K562 (cell line): ENCODE measurements around the gene HDGFL2. TPM values are rescaled to one million over a fixed set of nuclear protein-coding genes. Genes with fewer than 3 reads are reported as not detected.
A peak's percentile ranks its signal among the peaks of the same experiment; 100 is the strongest.

Source experiments
- BCOR ChIP-seq: fragments of 450-650 bp; IDR thresholded peaks from 2 replicates; pipeline ENCODE4 v1.6.1; 2016
- CREB1 ChIP-seq, 2 experiments: sonication (generic) in 1 of 2; formaldehyde crosslinking in 1 of 2; IDR thresholded peaks; 2 replicates each; pipeline versions ENCODE4 v1.6.1 to v1.8.0; 2012 to 2022; ENCODE audit warnings: inconsistent platforms in 1 of 2, mild to moderate bottlenecking in 1 of 2, missing genetic modification reagents in 1 of 2, moderate library complexity in 1 of 2
- ETV6 ChIP-seq, 3 experiments: fragments of 150-350 bp in 1 of 3; sonication (generic) in 1 of 3; formaldehyde crosslinking in 1 of 3; IDR thresholded peaks; 2 replicates each; pipeline versions ENCODE4 v1.6.1 to v1.8.0; 2014 to 2022; ENCODE audit warnings: borderline replicate concordance in 2 of 3, low read depth in 2 of 3, antibody characterized with exemption in 1 of 3, low read length in 1 of 3, mild to moderate bottlenecking in 1 of 3, missing genetic modification reagents in 1 of 3
- FIP1L1 ChIP-seq: fragments of 200-400 bp; formaldehyde crosslinking; IDR thresholded peaks from 2 replicates; pipeline ENCODE4 v1.6.1; 2018; ENCODE audit warnings: mild to moderate bottlenecking, low read depth, low read length; ENCODE audit not compliant: poor library complexity, severe bottlenecking
- KLF16 ChIP-seq: IDR thresholded peaks from 2 replicates; pipeline ENCODE4 v1.6.1; 2016; ENCODE audit warnings: antibody characterized with exemption
- MTA3 ChIP-seq: fragments of 450-650 bp; formaldehyde crosslinking; IDR thresholded peaks from 2 replicates; pipeline ENCODE4 v1.6.1; 2017; ENCODE audit warnings: mild to moderate bottlenecking, borderline replicate concordance
- NCOA1 ChIP-seq: fragments of 450-650 bp; IDR thresholded peaks from 2 replicates; pipeline ENCODE4 v1.6.1; 2016; ENCODE audit warnings: low read depth
- NEUROD1 ChIP-seq: fragments of 150-350 bp; IDR thresholded peaks from 2 replicates; pipeline ENCODE4 v1.6.1; 2014; ENCODE audit warnings: borderline replicate concordance, low read length, low read depth; ENCODE audit not compliant: partially characterized antibody
- PCBP1 ChIP-seq: fragments of 200-400 bp; formaldehyde crosslinking; IDR thresholded peaks from 2 replicates; pipeline ENCODE4 v1.6.1; 2018; ENCODE audit warnings: mild to moderate bottlenecking, low read depth, low read length; ENCODE audit not compliant: poor library complexity, severe bottlenecking
- POLR2A ChIP-seq: fragments of 450-650 bp; conservative IDR thresholded peaks from 2 replicates; pipeline ENCODE4 v1.6.1; 2016
- SUPT5H ChIP-seq: fragments of 450-650 bp; IDR thresholded peaks from 2 replicates; pipeline ENCODE4 v1.6.1; 2016
- polyA plus RNA-seq, 8 experiments: library from polyadenylated mRNA; depleted of rRNA in 4 of 8; stranded (reverse) in 5 of 8; unstranded in 3 of 8; fragments of >200 nt; fragmentation: Nextera tagmentation in 2 of 8; fragmentation: Illumina TruSeq in 1 of 8; extraction: Ambion mirVana in 2 of 8; extraction: Trizol in 1 of 8; gene quantifications; 2 replicates each; pipeline versions ENCODE4 v1.2.1 to v1.2.3, GENCODE V29; 2011 to 2014; ENCODE audit warnings: inconsistent platforms in 1 of 8, missing spikeins in 1 of 8
- total RNA-seq, 7 experiments: library from RNA; depleted of rRNA in 6 of 7; stranded (reverse); fragments of >200 nt in 6 of 7; fragmentation: Illumina TruSeq in 2 of 7; extraction: Trizol in 2 of 7; gene quantifications; 2 replicates each; pipeline versions ENCODE4 v1.2.1 to v1.2.3, GENCODE V29; 2011 to 2021; ENCODE audit warnings: low replicate concordance in 1 of 7
- TF ChIP-seq, protein P1 (sequence below): fragments of 200-800 bp; sonication (Bioruptor generic); IDR thresholded peaks from 2 replicates; pipeline ENCODE4 v1.6.1; 2017; ENCODE audit warnings: missing genetic modification characterization, missing compliant biosample characterization
- TF ChIP-seq, protein P2 (sequence below): sonication (generic); formaldehyde crosslinking; IDR thresholded peaks from 2 replicates; pipeline ENCODE4 v1.9.0; 2022; ENCODE audit warnings: mild to moderate bottlenecking, missing genetic modification reagents
- TF ChIP-seq, protein P3 (sequence below): fragments of 250-450 bp; sonication (Bioruptor Pico); IDR thresholded peaks from 2 replicates; pipeline ENCODE4 v1.8.0; 2022; ENCODE audit warnings: inconsistent platforms

HDGFL2 gene
- total and polyA plus RNA-seq, 9 of the 15 experiments (the other 6 are each of a cell fraction or from before 2014, with no cell fraction given) = 0.13 to 61.7 (median 16.0) TPM

DNA sequence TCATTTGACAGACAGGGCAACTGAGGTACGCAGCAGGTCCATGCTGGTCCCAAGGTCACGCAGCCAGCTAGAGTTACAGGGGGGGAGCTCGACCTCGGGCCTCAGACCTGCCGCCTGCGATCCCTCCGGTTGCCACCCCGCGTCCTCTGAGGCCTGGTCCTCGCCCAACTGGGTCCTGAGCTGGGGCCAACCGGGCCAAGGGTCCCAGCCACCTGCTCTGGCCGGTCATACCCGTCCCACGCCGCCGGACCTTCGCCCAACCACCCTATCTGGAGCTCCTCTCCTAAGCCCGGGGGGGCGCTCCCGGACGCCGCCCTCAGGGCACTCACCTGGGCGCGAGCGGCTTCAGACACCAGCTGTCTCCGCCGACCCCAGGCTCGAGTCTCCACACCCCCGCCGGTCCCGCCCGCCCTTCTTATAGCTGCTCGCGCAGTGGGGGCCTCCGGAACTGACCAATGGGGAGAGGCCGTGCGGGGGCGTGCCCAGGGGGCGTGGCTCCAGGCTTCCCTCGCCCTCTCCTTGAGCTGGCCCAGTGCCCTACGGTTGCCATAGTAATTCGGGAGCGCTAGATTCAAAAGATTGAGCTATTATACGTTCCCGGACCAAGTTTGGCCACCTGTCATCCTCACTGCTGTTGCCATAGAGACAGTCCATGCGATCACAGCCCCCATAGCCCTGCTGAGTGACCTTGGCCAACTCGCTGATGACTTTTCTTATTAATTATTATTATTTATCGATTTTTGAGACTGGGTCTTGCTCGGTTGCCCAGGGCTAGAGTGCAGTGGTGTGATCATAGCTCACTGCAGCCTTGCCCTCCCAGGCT, 63.0 kb downstream of the HDGFL2 start, which contains the start of gene PLIN5 (continued):
- TF ChIP-seq SUPT5H = peak; percentile 44; the same call in 1 of the 2 replicates
- peak; percentile 40 for TF ChIP-seq FIP1L1
- TF ChIP-seq, protein P1, sequence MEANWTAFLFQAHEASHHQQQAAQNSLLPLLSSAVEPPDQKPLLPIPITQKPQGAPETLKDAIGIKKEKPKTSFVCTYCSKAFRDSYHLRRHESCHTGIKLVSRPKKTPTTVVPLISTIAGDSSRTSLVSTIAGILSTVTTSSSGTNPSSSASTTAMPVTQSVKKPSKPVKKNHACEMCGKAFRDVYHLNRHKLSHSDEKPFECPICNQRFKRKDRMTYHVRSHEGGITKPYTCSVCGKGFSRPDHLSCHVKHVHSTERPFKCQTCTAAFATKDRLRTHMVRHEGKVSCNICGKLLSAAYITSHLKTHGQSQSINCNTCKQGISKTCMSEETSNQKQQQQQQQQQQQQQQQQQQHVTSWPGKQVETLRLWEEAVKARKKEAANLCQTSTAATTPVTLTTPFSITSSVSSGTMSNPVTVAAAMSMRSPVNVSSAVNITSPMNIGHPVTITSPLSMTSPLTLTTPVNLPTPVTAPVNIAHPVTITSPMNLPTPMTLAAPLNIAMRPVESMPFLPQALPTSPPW (CRISPR knock-in tag) = peak; percentile 82
- TF ChIP-seq NEUROD1 = peak; percentile 26
- TF ChIP-seq BCOR = 0 out of 2 replicates have a peak, but pooled peaks have one; percentile 49
- TF ChIP-seq ETV6 (IDR thresholded peaks at IDR 0.05; ENCODE audit: borderline replicate concordance in 1 of 2, low read depth in 2 of 2, low read length in 1 of 2) = no peak
- no peak for TF ChIP-seq ETV6 (CRISPR knock-in tag; IDR thresholded peaks at IDR 0.05; ENCODE audit: borderline replicate concordance)
- TF ChIP-seq KLF16 = 0 out of 2 replicates have a peak, but pooled peaks have one; percentile 7
- TF ChIP-seq, protein P2, sequence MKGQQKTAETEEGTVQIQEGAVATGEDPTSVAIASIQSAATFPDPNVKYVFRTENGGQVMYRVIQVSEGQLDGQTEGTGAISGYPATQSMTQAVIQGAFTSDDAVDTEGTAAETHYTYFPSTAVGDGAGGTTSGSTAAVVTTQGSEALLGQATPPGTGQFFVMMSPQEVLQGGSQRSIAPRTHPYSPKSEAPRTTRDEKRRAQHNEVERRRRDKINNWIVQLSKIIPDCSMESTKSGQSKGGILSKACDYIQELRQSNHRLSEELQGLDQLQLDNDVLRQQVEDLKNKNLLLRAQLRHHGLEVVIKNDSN (CRISPR knock-in tag) = peak; percentile 34; the same call in 1 of the 2 replicates
- TF ChIP-seq, protein P3, sequence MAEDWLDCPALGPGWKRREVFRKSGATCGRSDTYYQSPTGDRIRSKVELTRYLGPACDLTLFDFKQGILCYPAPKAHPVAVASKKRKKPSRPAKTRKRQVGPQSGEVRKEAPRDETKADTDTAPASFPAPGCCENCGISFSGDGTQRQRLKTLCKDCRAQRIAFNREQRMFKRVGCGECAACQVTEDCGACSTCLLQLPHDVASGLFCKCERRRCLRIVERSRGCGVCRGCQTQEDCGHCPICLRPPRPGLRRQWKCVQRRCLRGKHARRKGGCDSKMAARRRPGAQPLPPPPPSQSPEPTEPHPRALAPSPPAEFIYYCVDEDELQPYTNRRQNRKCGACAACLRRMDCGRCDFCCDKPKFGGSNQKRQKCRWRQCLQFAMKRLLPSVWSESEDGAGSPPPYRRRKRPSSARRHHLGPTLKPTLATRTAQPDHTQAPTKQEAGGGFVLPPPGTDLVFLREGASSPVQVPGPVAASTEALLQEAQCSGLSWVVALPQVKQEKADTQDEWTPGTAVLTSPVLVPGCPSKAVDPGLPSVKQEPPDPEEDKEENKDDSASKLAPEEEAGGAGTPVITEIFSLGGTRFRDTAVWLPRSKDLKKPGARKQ (CRISPR knock-in tag) = peak; percentile 17; the same call in 1 of the 2 replicates
- TF ChIP-seq PCBP1 = peak; percentile 55
- peak; percentile 80 for TF ChIP-seq MTA3
- TF ChIP-seq POLR2A = peak; percentile 64
- no peak for TF ChIP-seq CREB1 (IDR thresholded peaks at IDR 0.05)
- no peak for TF ChIP-seq CREB1 (CRISPR knock-in tag; IDR thresholded peaks at IDR 0.05)
- no peak for TF ChIP-seq NCOA1
